ENCODE measurements around the gene VPS41. TPM values are rescaled to one million over a fixed set of nuclear protein-coding genes. Genes with fewer than 3 reads are reported as not detected.

Gene VPS41
- polyA plus RNA-seq, 3 donors: 12.7 to 62.2 (median 56.7) TPM

DNA sequence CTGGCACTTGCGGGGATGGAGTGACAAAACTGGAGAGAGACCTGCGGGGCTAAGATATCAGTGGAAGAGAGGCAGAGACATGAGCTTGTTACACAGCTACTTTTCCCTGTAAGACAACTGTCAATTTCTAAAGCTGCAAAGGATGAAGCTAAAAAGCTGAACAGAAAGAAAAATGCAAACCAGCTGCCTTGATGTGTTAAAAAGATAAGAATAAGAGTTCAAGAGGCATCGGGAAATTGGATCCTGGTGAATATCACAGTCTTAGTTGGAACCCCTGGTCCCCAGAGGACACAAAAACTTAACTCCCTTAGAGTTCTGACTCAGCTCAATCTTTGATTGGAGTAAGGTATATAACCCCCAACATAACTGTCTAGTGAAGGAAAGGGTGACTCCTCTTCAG is 38.8 kb downstream of the VPS41 start:
- TF ChIP-seq, protein P1, sequence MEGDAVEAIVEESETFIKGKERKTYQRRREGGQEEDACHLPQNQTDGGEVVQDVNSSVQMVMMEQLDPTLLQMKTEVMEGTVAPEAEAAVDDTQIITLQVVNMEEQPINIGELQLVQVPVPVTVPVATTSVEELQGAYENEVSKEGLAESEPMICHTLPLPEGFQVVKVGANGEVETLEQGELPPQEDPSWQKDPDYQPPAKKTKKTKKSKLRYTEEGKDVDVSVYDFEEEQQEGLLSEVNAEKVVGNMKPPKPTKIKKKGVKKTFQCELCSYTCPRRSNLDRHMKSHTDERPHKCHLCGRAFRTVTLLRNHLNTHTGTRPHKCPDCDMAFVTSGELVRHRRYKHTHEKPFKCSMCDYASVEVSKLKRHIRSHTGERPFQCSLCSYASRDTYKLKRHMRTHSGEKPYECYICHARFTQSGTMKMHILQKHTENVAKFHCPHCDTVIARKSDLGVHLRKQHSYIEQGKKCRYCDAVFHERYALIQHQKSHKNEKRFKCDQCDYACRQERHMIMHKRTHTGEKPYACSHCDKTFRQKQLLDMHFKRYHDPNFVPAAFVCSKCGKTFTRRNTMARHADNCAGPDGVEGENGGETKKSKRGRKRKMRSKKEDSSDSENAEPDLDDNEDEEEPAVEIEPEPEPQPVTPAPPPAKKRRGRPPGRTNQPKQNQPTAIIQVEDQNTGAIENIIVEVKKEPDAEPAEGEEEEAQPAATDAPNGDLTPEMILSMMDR (IDR thresholded peaks at IDR 0.05): no peak
- H3K27ac ChIP-seq (ENCODE audit: low read depth in 1 of 2, low read length in 2 of 2): no peak overlapping the region
- no peaks in the 10 kb centered on the region for H3K9me3 Mint-ChIP-seq
- no peaks in the 10 kb centered on the region for H3K27me3 Mint-ChIP-seq (ENCODE audit: low read depth in 3 of 3)
- H3K79me2 ChIP-seq (ENCODE audit: insufficient read depth, low read length): peaks cover 2% of the 10 kb centered on the region
- no peak overlapping the region for H3K9ac ChIP-seq (ENCODE audit: insufficient read depth, low read length, poor library complexity, severe bottlenecking)
- no peak overlapping the region for H3K4me3 Mint-ChIP-seq
- WGBS (ENCODE audit: insufficient coverage): 100% methylated on average over 2 of the region's 3 CpGs
- intact Hi-C loops (cut with micrococcal nuclease): no loop called here
- no peak overlapping the region for H3K4me3 ChIP-seq (replicated peaks in 1 of 3; ENCODE audit: low read depth in 2 of 3, low read length in 3 of 3)
- no peaks in the 10 kb centered on the region for H3K9me3 ChIP-seq (replicated peaks in 1 of 2; ENCODE audit: control insufficient read depth in 1 of 2, insufficient read depth in 1 of 2, low read length in 2 of 2)
- no peaks in the 10 kb centered on the region for H3K27me3 ChIP-seq (ENCODE audit: control insufficient read depth in 2 of 2, insufficient read depth in 2 of 2, low read length in 2 of 2)
- H2AFZ ChIP-seq (ENCODE audit: insufficient read depth, low read depth, low read length, poor library complexity, severe bottlenecking): no peak overlapping the region
- peaks cover 2% of the 10 kb centered on the region for H3K4me1 Mint-ChIP-seq
- no peaks in the 10 kb centered on the region for H3K4me1 ChIP-seq (ENCODE audit: control insufficient read depth in 1 of 2, insufficient read depth in 2 of 2, low read length in 2 of 2)
- no peak for DNase-seq
- peaks cover 15 to 17% of the 10 kb centered on the region in 2 donors for H3K36me3 Mint-ChIP-seq
- H3K36me3 ChIP-seq (replicated peaks in 1 of 2; ENCODE audit: control insufficient read depth in 1 of 2, insufficient read depth in 2 of 2, low read length in 2 of 2): peaks cover 36 to 46% of the 10 kb centered on the region in 2 donors
- peak overlapping the region in 1 of 7 donors; percentile 2 for H3K27ac Mint-ChIP-seq
- H4K20me1 ChIP-seq (ENCODE audit: insufficient read depth, low read length): peaks cover 46% of the 10 kb centered on the region
- H3K4me2 ChIP-seq (replicated peaks; ENCODE audit: extremely low read depth, low read length, poor library complexity, severe bottlenecking): no peak overlapping the region

DNA sequence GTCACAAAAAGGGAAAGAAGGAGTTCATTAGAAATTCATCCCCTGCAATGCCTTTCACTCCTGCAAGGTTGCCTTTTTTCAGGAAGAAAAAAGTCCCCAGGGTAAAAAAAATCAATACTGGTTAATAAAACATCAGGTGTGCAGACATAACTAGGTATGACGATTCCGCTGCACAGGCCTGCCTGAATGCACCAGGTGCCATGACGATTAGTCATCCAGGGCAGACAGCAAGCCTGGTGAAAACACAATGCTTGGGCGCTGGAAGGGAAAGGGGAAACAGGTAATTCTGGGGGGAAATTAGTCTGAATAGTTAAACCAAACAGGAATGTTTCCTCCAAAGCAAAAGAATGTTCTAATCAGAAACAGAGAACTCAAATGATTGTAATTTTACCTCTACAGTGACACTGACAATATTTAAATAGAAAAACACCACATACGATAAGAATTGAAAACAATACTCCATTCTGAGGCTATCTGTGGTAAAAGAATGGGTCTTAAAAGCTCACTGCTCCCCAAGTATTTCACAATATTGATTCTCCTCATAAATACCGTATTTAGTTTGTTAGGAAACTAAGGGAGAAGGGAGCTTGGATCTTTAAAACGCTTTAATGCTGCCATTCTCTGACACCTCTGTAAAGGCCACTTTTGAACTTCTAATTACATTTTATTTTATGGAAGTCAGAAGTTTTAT is 45.2 kb downstream of the VPS41 start:
- Histone ChIP-seq H3K27ac (ENCODE audit: low read depth in 1 of 2, low read length in 2 of 2) (no peak overlapping the region), H4K20me1 (ENCODE audit: insufficient read depth, low read length) (peaks cover 6% of the 10 kb centered on the region), H3K9me3 (replicated peaks in 1 of 2; ENCODE audit: control insufficient read depth in 1 of 2, insufficient read depth in 1 of 2, low read length in 2 of 2) (no peaks in the 10 kb centered on the region), H3K27me3 (ENCODE audit: control insufficient read depth in 2 of 2, insufficient read depth in 2 of 2, low read length in 2 of 2) (no peaks in the 10 kb centered on the region), H3K9ac (ENCODE audit: insufficient read depth, low read length, poor library complexity, severe bottlenecking) (no peak overlapping the region), H3K4me1 (ENCODE audit: control insufficient read depth in 1 of 2, insufficient read depth in 2 of 2, low read length in 2 of 2) (no peaks in the 10 kb centered on the region), H3K36me3 (replicated peaks in 1 of 2; ENCODE audit: control insufficient read depth in 1 of 2, insufficient read depth in 2 of 2, low read length in 2 of 2) (peaks cover 52 to 91% of the 10 kb centered on the region in 2 donors), H3K4me3 (replicated peaks in 1 of 3; ENCODE audit: low read depth in 2 of 3, low read length in 3 of 3) (no peak overlapping the region), H3K79me2 (ENCODE audit: insufficient read depth, low read length) (no peaks in the 10 kb centered on the region), H3K4me2 (replicated peaks; ENCODE audit: extremely low read depth, low read length, poor library complexity, severe bottlenecking) (no peak overlapping the region), H2AFZ (ENCODE audit: insufficient read depth, low read depth, low read length, poor library complexity, severe bottlenecking) (no peak overlapping the region)
- no peak overlapping the region for H3K4me3 Mint-ChIP-seq
- H3K27me3 Mint-ChIP-seq (ENCODE audit: low read depth in 3 of 3): no peaks in the 10 kb centered on the region
- H3K4me1 Mint-ChIP-seq: no peaks in the 10 kb centered on the region
- H3K27ac Mint-ChIP-seq: no peak overlapping the region
- H3K9me3 Mint-ChIP-seq: no peaks in the 10 kb centered on the region
- H3K36me3 Mint-ChIP-seq: peaks cover 25 to 26% of the 10 kb centered on the region in 2 donors
- TF ChIP-seq, protein P1 (IDR thresholded peaks at IDR 0.05): no peak
- DNase-seq: no peak
- intact Hi-C loops (cut with micrococcal nuclease): no loop called here
- 100% methylated on average over 3 of the region's 7 CpGs for WGBS (ENCODE audit: insufficient coverage)

All from CD14-positive monocyte (primary cell).